ENCODE results near the gene GNPDA1.
A peak's percentile ranks its signal among the peaks of the same experiment; 100 is the strongest.

The GNPDA1 gene

DNA sequence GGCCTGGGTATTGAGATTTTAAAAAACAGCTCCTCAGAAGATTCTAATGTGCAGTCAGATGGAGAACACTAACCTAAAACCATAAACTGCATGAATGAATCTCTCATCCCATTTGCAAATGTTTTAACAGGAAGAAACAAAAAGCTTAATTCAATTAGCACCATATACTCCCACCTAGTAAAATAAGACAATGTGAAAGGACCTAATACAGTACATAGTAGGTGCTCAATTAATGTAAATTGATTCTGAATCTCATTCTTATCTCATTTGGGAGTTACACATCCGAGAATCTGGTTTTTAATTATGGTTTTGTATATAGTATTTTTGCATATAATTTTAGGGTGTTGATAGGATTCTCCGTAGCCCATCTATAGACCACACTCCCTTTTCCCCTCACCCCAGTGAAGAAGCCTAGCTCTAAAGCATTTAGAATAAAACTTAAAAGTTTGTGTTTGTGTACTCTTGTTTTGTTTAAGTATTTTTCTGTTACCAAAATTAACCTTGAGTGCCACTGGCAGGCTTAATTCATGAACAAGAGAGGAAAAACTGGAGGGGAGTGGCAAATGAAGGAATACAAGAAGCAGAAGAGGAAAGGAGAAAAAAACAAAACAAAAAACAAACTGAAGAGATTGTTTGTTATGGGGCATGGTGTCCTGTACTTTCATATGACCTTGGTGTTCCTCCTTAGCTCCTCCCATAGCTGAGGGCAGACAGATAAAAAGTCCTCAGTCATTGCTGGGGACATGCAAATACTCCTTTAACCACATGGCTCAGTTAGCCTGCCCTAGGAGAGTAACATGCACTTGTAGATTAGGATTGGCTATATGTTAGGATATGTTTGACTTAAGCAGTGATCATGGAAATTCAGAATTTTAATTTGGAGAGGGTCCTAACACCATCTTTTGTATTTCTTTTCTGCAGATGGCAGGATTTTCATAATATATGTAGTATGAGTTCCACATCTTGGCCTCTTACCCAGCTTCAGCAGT is 42.8 kb downstream of the GNPDA1 start:
- TF ChIP-seq, protein P1, sequence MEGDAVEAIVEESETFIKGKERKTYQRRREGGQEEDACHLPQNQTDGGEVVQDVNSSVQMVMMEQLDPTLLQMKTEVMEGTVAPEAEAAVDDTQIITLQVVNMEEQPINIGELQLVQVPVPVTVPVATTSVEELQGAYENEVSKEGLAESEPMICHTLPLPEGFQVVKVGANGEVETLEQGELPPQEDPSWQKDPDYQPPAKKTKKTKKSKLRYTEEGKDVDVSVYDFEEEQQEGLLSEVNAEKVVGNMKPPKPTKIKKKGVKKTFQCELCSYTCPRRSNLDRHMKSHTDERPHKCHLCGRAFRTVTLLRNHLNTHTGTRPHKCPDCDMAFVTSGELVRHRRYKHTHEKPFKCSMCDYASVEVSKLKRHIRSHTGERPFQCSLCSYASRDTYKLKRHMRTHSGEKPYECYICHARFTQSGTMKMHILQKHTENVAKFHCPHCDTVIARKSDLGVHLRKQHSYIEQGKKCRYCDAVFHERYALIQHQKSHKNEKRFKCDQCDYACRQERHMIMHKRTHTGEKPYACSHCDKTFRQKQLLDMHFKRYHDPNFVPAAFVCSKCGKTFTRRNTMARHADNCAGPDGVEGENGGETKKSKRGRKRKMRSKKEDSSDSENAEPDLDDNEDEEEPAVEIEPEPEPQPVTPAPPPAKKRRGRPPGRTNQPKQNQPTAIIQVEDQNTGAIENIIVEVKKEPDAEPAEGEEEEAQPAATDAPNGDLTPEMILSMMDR (IDR thresholded peaks at IDR 0.05; ENCODE audit: control insufficient read depth, insufficient read depth, low read depth, low read length, missing control alignments) = no peak
- H3K4me3 ChIP-seq (ENCODE audit: control insufficient read depth, low read depth, low read length) = peak overlapping the region; percentile 57
- DNase-seq (ENCODE audit: low read depth) = no peak

DNA sequence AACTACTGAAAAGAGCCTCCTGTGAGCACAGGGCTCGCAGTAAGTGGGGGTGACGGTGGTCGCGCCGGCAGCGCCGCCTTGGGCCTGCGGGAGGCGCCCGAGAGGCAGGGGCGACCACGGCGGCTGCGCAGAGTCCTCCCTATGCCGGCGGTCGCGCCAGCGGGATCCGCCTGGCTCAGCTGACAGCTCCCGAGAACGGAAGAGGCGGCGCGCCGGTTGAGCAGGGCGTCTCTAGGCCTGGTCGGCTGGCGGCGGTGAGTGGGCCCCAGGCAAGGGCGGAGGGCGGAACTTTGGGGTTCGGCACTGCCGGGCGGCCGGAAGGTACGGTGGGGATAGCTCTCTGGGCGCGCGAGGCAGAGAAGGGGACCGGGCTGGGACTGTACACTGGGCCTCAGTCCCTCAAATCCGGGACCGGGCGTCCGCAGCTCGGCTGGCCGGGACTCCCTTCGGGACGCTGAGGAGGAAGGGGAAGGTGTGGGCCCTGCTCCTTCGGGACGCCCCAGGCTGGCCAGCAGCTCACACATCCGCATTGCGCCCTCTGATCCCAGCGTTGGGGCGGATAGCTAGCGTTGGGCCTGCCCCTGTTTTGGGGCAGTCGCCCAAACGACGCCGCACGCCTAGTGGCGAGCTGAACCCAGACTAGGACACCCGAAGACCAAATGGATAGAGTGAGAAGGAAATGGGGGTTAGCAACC is 43.8 kb downstream of the GNPDA1 start, which contains the start of gene RNF14:
Gene RNF14 (plus strand): TSS at position 192 of the 695 bp plus-strand sequence. CDS start 4,484 bp downstream, outside the sequence.
- peak; percentile 58 for DNase-seq (ENCODE audit: low read depth)
- peak within 1 kb of the TSS; percentile 57 for H3K4me3 ChIP-seq (ENCODE audit: control insufficient read depth, low read depth, low read length)
- TF ChIP-seq, protein P1 (IDR thresholded peaks at IDR 0.05; ENCODE audit: control insufficient read depth, insufficient read depth, low read depth, low read length, missing control alignments) = peak; percentile 61

DNA sequence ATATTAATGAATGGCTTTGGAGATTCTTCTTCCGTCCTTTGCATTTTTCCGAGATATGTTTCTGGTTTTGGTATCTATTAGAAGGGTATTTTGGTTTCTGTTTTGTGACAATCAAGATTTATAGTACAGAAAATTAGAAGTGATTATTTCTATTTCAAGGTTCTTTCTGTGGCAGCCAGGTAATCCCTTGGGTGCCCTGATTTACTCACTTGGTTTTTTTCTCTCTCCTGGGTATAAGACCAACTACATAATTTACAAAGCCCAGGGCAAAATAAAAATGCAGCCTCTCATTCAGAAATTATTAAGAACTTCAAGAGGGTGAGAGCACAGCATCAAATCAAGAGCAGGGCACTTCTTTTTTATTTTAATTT is 45.9 kb downstream of the GNPDA1 start:
- no peak overlapping the region for H3K4me3 ChIP-seq (ENCODE audit: control insufficient read depth, low read depth, low read length)
- DNase-seq (ENCODE audit: low read depth) = no peak
- TF ChIP-seq, protein P1 (IDR thresholded peaks at IDR 0.05; ENCODE audit: control insufficient read depth, insufficient read depth, low read depth, low read length, missing control alignments) = no peak

DNA sequence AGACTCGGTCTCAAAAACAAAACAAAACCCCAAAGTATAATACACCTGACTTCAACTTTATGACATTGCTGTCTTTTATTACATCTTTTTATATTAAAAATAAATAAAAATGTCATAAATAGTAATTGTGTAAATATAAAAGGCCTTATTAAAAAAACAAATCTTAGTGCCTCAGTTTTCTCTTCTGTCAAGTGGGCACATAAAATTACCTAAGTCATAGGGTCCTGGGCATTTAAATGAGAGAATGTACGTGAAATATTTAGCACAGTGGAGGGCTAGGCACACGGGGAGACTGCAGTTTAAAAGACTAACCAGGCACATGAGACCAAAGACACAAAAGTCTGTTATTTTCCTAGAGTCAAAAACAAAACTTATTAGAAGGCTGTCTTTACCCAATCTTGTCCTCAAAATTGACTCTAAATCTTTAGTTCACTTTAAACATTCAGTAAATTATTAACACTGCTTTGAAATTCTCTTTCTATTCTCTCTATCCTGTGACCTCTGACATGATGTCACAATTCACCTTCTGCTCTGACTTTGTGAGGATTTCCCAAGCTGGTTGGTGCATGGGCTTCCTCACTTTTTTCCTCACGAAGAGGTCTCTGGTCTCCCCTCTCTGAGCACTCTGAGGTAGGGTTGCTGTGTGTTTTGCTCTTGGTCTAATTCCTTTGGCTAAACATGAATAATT is 46.4 kb downstream of the GNPDA1 start:
- H3K4me3 ChIP-seq (ENCODE audit: control insufficient read depth, low read depth, low read length) = no peak overlapping the region
- DNase-seq (ENCODE audit: low read depth) = no peak
- TF ChIP-seq, protein P1 (IDR thresholded peaks at IDR 0.05; ENCODE audit: control insufficient read depth, insufficient read depth, low read depth, low read length, missing control alignments) = no peak

DNA sequence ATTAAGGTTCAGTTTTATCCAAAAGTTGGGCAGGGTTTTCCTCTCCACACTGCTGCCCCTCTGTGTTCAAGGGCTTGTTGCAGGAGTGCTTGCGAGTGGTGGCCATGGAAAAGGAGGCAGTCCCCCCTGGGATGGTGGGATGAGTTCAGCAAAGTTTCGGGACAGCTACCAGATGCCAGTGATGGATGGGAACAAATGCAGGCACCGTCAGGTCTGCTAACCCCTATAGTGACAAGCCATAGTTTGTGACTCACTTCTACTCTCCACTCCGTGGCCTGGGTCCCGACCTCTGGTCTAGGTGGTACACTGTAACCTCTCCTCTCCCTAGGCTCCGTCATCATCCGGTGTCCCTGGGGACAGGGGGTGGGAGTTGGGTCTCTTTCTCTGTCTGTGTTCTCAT is 47.8 kb downstream of the GNPDA1 start:
- no peak for DNase-seq (ENCODE audit: low read depth)
- TF ChIP-seq, protein P1 (IDR thresholded peaks at IDR 0.05; ENCODE audit: control insufficient read depth, insufficient read depth, low read depth, low read length, missing control alignments) = no peak

DNA sequence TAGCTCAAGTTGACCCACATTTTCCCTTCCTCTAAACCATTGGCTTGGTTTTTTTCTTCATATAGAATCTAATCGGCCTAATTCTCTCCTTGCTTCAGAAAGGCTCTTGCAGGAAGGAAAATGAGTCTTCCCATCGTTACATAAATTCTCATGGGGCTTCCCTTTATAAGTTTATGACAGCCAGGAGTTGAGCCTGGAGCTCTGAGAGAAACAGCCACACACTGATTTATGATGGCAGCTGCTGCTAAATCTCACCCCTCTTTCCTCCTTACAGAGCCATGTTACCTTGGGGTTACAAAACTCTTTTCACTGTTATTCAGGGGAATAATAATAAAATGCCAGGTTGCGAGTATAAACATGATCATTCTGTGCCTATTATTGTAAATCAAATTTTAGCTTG is 49.1 kb downstream of the GNPDA1 start:
- DNase-seq (ENCODE audit: low read depth) = no peak
- no peak overlapping the region for H3K4me3 ChIP-seq (ENCODE audit: control insufficient read depth, low read depth, low read length)
- TF ChIP-seq, protein P1 (IDR thresholded peaks at IDR 0.05; ENCODE audit: control insufficient read depth, insufficient read depth, low read depth, low read length, missing control alignments) = no peak

More for the DNA sequence above, 47.8 kb downstream of the GNPDA1 start:
- no peak overlapping the region for H3K4me3 ChIP-seq (ENCODE audit: control insufficient read depth, low read depth, low read length)

Data from AG09309 (cell line).